HG02610 (cell line): ENCODE data around the gene QTRT2.

ENCODE experiments used
- ATAC-seq: cut with Tn5 transposase; IDR thresholded peaks from one replicate; pipeline ENCODE4 v1.9.1; 2021; ENCODE audit warnings: mild to moderate bottlenecking, moderate library complexity; ENCODE audit not compliant: unreplicated experiment

QTRT2 gene

GRCh38 chr3:114119776-114120175, 63.2 kb downstream of the QTRT2 start:
- ATAC-seq = no peak

- no peak for ATAC-seq
Measured at GRCh38 chr3:114120211-114120610, 63.7 kb downstream of the QTRT2 start.

GRCh38 chr3:114122027-114122709, 65.6 kb downstream of the QTRT2 start:
- no peak for ATAC-seq

GRCh38 chr3:114126461-114126860, 69.9 kb downstream of the QTRT2 start:
- no peak for ATAC-seq

GRCh38 chr3:114127517-114127916, 71.0 kb downstream of the QTRT2 start:
- ATAC-seq = no peak

GRCh38 chr3:114128231-114128630, 71.7 kb downstream of the QTRT2 start:
- ATAC-seq = no peak

- ATAC-seq = no peak
Measured at GRCh38 chr3:114128826-114129225, 72.3 kb downstream of the QTRT2 start.

- ATAC-seq = no peak
Measured at GRCh38 chr3:114132500-114132899, 76.0 kb downstream of the QTRT2 start.

- ATAC-seq = no peak
Measured at GRCh38 chr3:114133947-114134346, 77.4 kb downstream of the QTRT2 start.
